ENCODE results near the gene EOLA2. TPM values are rescaled to one million over a fixed set of nuclear protein-coding genes. Genes with fewer than 3 reads are reported as not detected.
A peak's percentile ranks its signal among the peaks of the same experiment; 100 is the strongest.
"Not testable (repeated sequence)": the region's sequence is repeated elsewhere in the genome, so short reads cannot be mapped to it uniquely, and the experiment has no call there.

EOLA2 gene
- total RNA-seq, 3 donors from 2014 or later: 21.6 to 34.7 (median 32.2) TPM

- TF ChIP-seq POLR2A (IDR thresholded peaks at IDR 0.05) (no peak), CTCF (IDR thresholded peaks at IDR 0.05) (no peak), POLR2AphosphoS5 (IDR thresholded peaks at IDR 0.05) (no peak)
- peak; percentile 94 for DNase-seq (ENCODE audit: low spot score in 2 of 2)
- intact Hi-C loops (cut with DNase I; ENCODE audit: low total_unique reads): no loop called here
- Histone ChIP-seq H3K27me3 (no peaks in the 10 kb centered on the region), H3K27ac (peak overlapping the region; percentile 92 to 98), H3K4me3 (peak overlapping the region; percentile 46 to 81 (median 66)), H3K4me1 (no peaks in the 10 kb centered on the region), H3K36me3 (no peaks in the 10 kb centered on the region), H3K9me3 (no peaks in the 10 kb centered on the region)
Observed at GRCh38 chrX:149938881-149939654, 777 bp upstream of the EOLA2 start.

GRCh38 chrX:149937871-149938426 lies 342 bp downstream of the EOLA2 start:
- H3K9me3 ChIP-seq: no peaks in the 10 kb centered on the region
- DNase-seq (ENCODE audit: low spot score in 2 of 2): peak in 1 of 2 donors; percentile 23
- intact Hi-C loops (cut with DNase I; ENCODE audit: low total_unique reads): no loop called here
- H3K4me3 ChIP-seq: peak overlapping the region; percentile 66 to 81 (median 69)
- no peaks in the 10 kb centered on the region for H3K27me3 ChIP-seq
- H3K4me1 ChIP-seq: no peaks in the 10 kb centered on the region
- TF ChIP-seq CTCF (IDR thresholded peaks at IDR 0.05) (no peak), POLR2A (IDR thresholded peaks at IDR 0.05) (no peak), POLR2AphosphoS5 (IDR thresholded peaks at IDR 0.05) (no peak)
- peak overlapping the region; percentile 92 to 98 for H3K27ac ChIP-seq
- no peaks in the 10 kb centered on the region for H3K36me3 ChIP-seq

- H3K4me1 ChIP-seq; H3K27me3 ChIP-seq; DNase-seq (ENCODE audit: low spot score in 2 of 2); H3K9me3 ChIP-seq; intact Hi-C loops (cut with DNase I; ENCODE audit: low total_unique reads); H3K36me3 ChIP-seq: not testable (repeated sequence)
- H3K4me3 ChIP-seq: peak overlapping the region; percentile 66 to 81 (median 69)
- H3K27ac ChIP-seq: peak overlapping the region; percentile 92 to 98
Observed at GRCh38 chrX:149937328-149937727, 963 bp downstream of the EOLA2 start.

- peak overlapping the region in 1 of 2 donors; percentile 25 for H3K27ac ChIP-seq
- H3K4me1 ChIP-seq; H3K36me3 ChIP-seq; H3K27me3 ChIP-seq; DNase-seq (ENCODE audit: low spot score in 2 of 2); intact Hi-C loops (cut with DNase I; ENCODE audit: low total_unique reads); H3K9me3 ChIP-seq; H3K4me3 ChIP-seq: not testable (repeated sequence)
Observed at GRCh38 chrX:149933547-149933946, 4.7 kb downstream of the EOLA2 start.

GRCh38 chrX:149932970-149933369 lies 5.3 kb downstream of the EOLA2 start:
- intact Hi-C loops (cut with DNase I; ENCODE audit: low total_unique reads); H3K4me1 ChIP-seq: not testable (repeated sequence)

GRCh38 chrX:149932150-149932549 lies 6.1 kb downstream of the EOLA2 start:
- H3K9me3 ChIP-seq; DNase-seq (ENCODE audit: low spot score in 2 of 2); H3K27me3 ChIP-seq; H3K4me1 ChIP-seq; intact Hi-C loops (cut with DNase I; ENCODE audit: low total_unique reads); H3K36me3 ChIP-seq; H3K27ac ChIP-seq; H3K4me3 ChIP-seq: not testable (repeated sequence)

More at GRCh38 chrX:149932970-149933369, 5.3 kb downstream of the EOLA2 start:
- H3K9me3 ChIP-seq; H3K27ac ChIP-seq; H3K27me3 ChIP-seq; H3K4me3 ChIP-seq; H3K36me3 ChIP-seq; DNase-seq (ENCODE audit: low spot score in 2 of 2): not testable (repeated sequence)

- DNase-seq (ENCODE audit: low spot score in 2 of 2): not testable (repeated sequence)
Observed at GRCh38 chrX:149931355-149931754, 6.9 kb downstream of the EOLA2 start.

GRCh38 chrX:149929400-149929799 lies 8.9 kb downstream of the EOLA2 start, which contains the start of gene HSFX4:
Gene HSFX4, plus strand, starts transcription at chrX:149929573. Its CDS starts 72 bp downstream, at chrX:149929645.
- H3K27ac ChIP-seq; H3K4me1 ChIP-seq; H3K9me3 ChIP-seq; H3K4me3 ChIP-seq; intact Hi-C loops (cut with DNase I; ENCODE audit: low total_unique reads); H3K27me3 ChIP-seq; DNase-seq (ENCODE audit: low spot score in 2 of 2); H3K36me3 ChIP-seq: not testable (repeated sequence)

More at GRCh38 chrX:149931355-149931754, 6.9 kb downstream of the EOLA2 start:
- H3K9me3 ChIP-seq; H3K4me1 ChIP-seq; H3K36me3 ChIP-seq; H3K4me3 ChIP-seq; H3K27ac ChIP-seq; H3K27me3 ChIP-seq; intact Hi-C loops (cut with DNase I; ENCODE audit: low total_unique reads): not testable (repeated sequence)

- DNase-seq (ENCODE audit: low spot score in 2 of 2); H3K4me3 ChIP-seq; H3K36me3 ChIP-seq; intact Hi-C loops (cut with DNase I; ENCODE audit: low total_unique reads); H3K27ac ChIP-seq; H3K4me1 ChIP-seq; H3K27me3 ChIP-seq; H3K9me3 ChIP-seq: not testable (repeated sequence)
Observed at GRCh38 chrX:149928635-149929034, 9.7 kb downstream of the EOLA2 start.

- intact Hi-C loops (cut with DNase I; ENCODE audit: low total_unique reads); H3K4me1 ChIP-seq; H3K36me3 ChIP-seq; H3K27me3 ChIP-seq; H3K9me3 ChIP-seq; H3K27ac ChIP-seq; H3K4me3 ChIP-seq; DNase-seq (ENCODE audit: low spot score in 2 of 2): not testable (repeated sequence)
Observed at GRCh38 chrX:149927964-149928258, 10.4 kb downstream of the EOLA2 start.

- H3K36me3 ChIP-seq; DNase-seq (ENCODE audit: low spot score in 2 of 2); H3K27ac ChIP-seq; intact Hi-C loops (cut with DNase I; ENCODE audit: low total_unique reads); H3K4me3 ChIP-seq; H3K27me3 ChIP-seq; H3K9me3 ChIP-seq; H3K4me1 ChIP-seq: not testable (repeated sequence)
Observed at GRCh38 chrX:149927245-149927963, 10.9 kb downstream of the EOLA2 start.
